ENCODE data around the gene PCYT1A. TPM values are rescaled to one million over a fixed set of nuclear protein-coding genes. Genes with fewer than 3 reads are reported as not detected.
"Not testable (repeated sequence)": the region's sequence is repeated elsewhere in the genome, so short reads cannot be mapped to it uniquely, and the experiment has no call there.

Gene PCYT1A
- total RNA-seq, 1 donor from 2014 or later = 54.9 TPM

GRCh38 chr3:196192524-196193051, 94.9 kb downstream of the PCYT1A start:
- DNase-seq (ENCODE audit: low spot score) = no peak

- no peak for DNase-seq (ENCODE audit: low spot score)
These were observed 95.4 kb downstream of the PCYT1A start for GRCh38 chr3:196192036-196192523.

- no peak for DNase-seq (ENCODE audit: low spot score)
These were observed 97.8 kb downstream of the PCYT1A start for GRCh38 chr3:196189566-196190347.

DNA sequence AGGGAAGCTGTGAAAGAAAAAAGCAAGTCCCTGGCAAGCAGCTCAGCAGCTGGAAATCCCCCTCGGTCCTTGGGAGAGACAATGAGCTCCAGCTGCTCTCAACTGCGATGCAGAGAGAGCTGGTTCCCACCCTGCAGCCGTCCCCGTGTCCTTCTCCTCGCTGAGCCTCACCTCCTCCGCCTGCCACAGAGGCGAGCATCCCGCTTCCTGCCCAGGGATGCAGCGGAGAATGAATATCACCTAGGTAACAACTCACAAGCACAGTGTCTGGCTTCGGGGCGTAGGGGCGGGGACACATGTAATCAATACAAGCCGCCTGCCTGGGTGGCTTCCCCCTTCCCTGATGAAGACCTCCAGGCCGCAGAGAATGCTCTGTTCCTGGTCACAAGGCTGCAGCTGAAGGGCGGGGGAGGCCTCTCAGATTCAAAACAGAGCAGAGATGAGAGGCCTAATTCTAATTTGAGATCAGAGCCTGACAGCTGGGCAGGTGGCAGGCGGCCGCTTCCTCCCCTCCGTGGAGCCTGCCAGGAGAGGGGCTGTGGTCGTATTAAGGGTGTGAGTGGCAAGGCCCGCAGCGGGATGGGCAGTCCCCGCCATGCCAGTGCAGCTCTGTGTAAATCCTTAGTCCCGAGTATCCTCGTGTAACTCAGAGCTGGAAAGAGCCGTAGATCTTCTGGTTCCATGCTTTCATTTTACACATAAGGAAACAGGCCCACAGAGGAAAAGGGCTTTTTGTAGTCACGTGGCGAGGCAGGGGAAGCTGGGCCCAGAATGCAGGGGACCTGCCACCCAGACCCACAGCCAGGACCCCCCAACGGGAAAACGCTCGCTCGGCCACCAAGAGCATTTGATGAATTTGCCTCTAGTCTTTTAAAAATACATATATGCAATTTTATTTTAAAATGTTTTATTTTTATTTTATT, 100.6 kb downstream of the PCYT1A start:
- DNase-seq (ENCODE audit: low spot score) = no peak

- DNase-seq (ENCODE audit: low spot score) = no peak
These were observed 102.6 kb downstream of the PCYT1A start for GRCh38 chr3:196184881-196185280.

DNA sequence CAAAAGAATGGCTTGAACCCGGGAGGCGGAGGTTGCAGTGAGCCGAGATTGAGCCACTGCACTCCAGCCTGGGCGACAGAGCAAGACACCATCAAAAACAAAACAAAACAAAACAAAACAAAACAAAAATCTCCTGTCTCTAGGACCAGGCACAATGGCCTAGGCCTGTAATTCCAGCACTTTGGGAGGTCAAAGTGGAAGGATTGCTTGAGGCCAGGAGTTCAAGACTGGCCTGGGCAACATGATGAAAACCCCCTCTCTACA, 103.4 kb downstream of the PCYT1A start:
- DNase-seq (ENCODE audit: low spot score) = not testable (repeated sequence)

GRCh38 chr3:196181127-196181546, 106.4 kb downstream of the PCYT1A start:
- no peak for DNase-seq (ENCODE audit: low spot score)

DNA sequence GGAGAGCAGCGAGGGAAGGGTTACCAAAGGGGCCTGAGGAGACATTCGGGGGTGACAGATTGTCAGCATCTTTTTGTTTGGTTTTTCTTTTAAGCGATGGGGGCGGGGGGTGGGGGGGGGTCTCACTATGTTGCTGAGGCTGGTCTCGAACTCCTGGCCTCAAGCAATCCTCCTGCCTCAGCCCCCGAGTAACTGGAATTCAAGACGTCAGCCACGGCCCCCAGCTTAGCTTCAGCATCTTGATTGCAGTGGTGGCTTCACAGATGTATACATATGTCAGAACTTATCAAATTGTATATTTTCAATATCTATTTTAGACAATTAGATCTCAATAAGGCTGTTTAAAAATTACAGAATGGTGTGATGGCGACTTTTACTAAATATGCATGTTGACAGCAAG, 107.2 kb downstream of the PCYT1A start:
- DNase-seq (ENCODE audit: low spot score) = no peak

Other genes with a start within 250 kb of the PCYT1A start
- gene TFRC, start 205.6 kb downstream of the PCYT1A start, total RNA-seq = 154 TPM
- gene ZDHHC19, start 76.3 kb downstream of the PCYT1A start, total RNA-seq = 1.2 TPM
- 0.63 TPM for gene SLC51A, start 71.2 kb downstream of the PCYT1A start, total RNA-seq
- gene DYNLT2B, start 30.5 kb upstream of the PCYT1A start, total RNA-seq = 9.8 TPM
- gene TM4SF19, start 50.7 kb upstream of the PCYT1A start, total RNA-seq = not detected
- gene UBXN7, start 144.7 kb upstream of the PCYT1A start, total RNA-seq = 52.0 TPM
- 23.2 TPM for gene RNF168, start 216.0 kb upstream of the PCYT1A start, total RNA-seq
- gene SMCO1, start 227.6 kb upstream of the PCYT1A start, total RNA-seq = not detected

Measured in mucosa of gallbladder (tissue), 1 donor.